ENCODE data around the gene AREL1.

AREL1 gene

DNA sequence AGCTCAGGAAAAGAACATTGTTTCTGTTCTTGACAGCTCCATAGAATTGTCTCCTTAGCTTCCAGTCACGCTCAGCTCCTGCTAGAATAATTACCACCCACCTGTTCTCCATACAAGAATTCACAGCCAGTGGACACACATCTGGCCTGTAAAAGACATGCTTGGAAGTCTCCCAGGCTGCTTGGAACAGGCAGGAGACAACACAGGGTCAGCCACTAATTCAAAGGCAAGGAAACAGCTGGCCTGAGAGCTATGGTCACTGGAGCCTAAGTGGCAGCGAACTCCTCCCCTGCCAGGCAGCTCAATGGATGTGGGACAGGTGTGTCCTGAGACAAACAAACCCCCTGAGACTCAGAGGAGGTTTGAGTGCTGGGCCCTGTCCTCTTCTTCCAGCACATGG, 77.9 kb downstream of the AREL1 start:
- no peak for DNase-seq

GRCh38 chr14:74634481-74634880, 78.4 kb downstream of the AREL1 start:
- no peak for DNase-seq

DNA sequence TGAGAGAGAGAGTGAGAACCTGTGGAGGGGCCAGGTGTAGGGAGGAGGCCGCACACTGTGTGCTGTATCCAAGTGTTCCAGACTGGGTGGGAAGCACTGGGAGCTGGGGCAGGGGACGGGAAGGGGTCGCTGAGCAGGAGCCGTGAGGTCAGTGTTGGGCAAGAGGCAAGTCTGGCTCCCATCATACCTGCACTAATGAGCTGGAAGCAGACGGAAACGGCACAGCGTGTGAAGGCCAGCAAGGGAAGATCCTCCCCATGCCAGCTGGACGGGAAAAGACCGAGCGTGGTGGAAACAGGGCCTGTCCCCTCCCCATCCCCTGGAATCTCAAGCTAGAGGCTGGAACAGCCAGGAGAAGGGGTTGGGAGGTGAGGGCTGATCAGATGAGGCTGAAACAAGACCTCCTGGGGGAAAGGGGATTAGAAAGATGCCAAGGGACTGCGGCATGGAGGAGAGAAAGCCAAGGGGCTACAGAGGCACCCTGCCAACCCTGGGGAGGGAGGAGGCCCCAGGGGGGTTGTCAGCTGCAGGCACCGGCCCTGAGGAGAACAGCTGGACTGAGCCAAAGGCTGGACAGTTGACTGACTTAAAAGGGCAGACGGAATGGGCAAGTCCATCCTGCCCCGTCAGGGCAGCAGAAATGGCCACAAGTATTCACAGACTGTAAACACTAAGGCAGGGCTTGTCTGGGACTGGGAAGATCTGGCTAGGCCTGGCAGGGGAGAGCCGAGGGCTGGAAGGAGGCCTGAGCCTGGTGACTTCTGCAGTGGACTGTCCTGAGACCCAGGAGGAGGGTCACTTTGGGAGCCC, 81.8 kb downstream of the AREL1 start:
- DNase-seq: no peak

DNA sequence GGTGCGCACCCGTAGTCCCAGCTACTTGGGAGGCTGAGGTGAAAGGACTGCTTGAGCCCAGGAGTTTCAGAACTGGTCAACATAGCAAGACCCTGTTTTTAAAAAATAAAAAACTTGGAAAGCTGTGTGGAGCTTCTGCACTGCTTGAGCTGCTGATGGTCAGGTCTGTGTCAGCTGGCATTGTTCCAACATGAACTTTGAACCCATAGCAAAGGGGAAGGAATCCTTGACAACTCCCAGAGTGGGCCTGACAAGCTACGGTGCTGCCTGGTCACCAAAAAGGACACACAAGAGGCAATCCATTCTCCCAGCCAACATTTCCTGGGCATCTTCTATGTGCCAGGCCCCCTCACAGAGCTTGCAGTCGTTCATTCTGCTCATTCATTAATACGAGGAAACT, 84.5 kb downstream of the AREL1 start:
- DNase-seq: no peak

GRCh38 chr14:74627076-74627475, 85.8 kb downstream of the AREL1 start:
- no peak for DNase-seq

DNA sequence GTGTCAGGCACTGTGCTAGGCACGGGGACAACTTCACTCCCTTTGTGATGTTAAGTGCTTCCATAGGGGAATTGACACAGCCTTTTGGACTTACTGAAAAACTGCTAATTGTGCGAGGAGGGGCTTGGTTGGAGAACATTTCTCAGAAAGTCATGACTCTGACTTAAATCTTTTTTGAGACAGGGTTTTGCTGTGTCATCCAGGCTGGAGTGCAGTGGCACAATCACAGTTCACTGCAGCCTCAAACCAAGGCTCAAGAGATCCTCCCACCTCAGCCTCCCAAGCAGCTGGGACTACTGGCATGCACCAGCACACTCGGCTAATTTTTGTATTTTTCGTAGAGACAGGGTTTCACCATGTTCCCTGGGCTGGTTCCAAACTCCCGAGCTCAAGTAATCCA, 90.6 kb downstream of the AREL1 start:
- no peak for DNase-seq

GRCh38 chr14:74621556-74621955, 91.3 kb downstream of the AREL1 start:
- no peak for DNase-seq

DNA sequence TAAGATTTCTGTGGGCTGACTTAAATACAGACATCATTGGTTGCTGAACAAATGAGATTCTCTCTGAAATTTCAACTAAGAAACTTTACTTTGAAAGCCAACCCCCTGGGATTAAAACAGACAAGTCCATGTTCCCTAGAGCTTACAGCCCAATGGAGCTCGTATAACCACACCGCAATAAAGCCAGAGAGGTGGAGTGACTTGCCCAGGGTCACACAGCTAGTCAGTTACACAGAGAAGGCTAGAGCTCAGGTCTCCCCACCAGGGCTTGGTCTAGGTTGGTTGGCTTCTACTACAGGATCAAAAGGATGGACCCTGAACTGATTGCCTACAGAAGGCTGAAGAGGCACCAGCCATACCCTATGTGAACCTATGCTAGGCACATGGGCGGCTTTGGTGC, 92.0 kb downstream of the AREL1 start:
- DNase-seq: no peak

DNA sequence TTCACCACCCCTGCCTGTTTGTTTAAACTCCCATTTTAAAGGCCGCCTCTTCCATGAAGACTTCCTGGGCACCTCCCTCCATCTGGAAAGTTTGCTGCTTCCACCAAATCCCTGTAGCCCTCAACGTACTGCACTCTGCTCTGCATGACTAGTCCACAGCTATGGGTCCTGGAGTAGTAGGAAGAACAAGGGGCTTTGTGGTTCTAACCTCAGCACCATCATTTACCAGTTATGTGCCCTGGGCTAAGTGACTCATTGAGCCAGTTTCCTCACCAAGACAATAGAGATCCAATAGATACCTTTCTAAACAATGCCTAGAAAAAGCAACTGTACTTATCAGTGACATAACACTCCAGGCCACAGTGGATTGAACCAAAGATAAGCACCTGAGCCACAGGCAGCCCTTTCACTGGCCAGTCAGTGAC, 92.4 kb downstream of the AREL1 start:
- DNase-seq: no peak

GRCh38 chr14:74619672-74620131, 93.2 kb downstream of the AREL1 start:
- no peak for DNase-seq

DNA sequence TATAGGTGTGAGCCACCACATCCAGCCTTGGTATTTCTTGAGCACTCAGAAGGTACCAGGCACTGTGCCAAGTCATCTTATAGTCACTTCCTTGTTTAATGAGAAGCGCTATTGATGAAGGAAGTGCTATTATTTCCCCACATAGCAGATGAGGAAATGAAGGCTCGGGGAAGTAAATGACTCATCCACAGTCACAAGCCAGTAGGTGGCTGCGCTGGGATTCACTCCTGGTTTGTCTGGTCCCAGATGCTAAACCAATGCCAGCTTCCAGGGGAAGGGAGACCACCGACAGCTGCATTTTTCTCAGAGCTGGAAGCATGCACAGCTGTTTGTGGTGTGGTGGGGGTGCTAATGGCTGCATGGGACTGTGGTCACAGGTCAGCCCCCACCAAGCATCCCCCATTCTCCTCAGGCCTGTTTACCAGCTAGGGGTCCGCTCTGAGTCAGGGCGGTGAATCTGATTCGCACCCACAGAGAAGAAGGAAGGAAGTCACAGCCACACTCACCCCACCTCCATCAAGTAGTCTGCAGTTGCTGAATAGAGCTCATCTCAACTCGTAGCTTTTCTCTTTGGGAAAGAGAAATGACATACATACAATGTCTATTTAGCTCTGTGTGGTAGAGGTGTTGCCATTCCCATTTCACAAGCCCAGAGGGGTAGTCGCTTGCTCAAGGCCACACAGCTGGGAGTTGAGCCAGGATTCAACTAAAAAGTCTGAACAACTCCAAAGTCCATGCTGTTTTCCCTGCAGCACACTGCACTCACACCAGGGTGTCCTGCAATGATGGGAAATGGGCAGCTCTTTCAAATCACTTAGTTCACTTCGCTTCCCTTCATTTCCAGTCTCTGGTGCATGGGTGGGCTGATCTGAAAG, 94.6 kb downstream of the AREL1 start:
- no peak for DNase-seq

DNA sequence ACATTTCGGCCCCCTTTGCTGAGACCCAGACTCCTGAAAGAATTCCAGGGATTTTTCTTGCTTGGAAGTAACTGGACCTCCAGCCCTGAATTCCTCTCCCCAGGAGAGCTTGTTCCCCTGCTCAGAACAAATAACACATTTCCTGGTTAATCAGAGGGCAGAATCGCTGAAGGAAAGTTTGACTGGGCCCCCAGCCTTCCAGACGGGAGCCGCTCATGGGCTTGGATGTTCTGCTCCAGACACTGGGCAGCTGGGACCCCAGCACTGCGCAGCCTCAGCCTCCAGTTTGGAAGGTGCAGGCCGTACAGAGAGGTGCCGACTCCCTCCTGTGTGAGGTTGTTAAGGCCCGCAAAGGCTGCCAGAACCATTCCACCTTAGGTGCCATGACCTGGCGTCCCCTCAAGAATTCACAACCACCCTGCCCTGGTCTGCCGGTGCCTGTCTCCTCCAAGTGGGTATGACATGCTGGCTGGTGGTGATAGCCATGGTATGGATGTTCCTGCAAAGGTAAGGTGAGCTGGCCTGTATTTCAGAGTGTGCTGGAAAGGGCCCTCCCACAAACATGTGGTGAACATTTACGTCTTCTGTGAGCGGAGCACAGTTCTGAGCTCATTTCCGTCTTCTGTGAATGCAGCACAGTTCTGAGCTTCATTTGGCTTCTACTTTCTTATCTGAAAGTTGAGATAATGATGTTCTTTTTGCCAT, 95.7 kb downstream of the AREL1 start:
- DNase-seq: no peak

- no peak for DNase-seq
Observed at GRCh38 chr14:74616507-74616906, 96.4 kb downstream of the AREL1 start.

DNA sequence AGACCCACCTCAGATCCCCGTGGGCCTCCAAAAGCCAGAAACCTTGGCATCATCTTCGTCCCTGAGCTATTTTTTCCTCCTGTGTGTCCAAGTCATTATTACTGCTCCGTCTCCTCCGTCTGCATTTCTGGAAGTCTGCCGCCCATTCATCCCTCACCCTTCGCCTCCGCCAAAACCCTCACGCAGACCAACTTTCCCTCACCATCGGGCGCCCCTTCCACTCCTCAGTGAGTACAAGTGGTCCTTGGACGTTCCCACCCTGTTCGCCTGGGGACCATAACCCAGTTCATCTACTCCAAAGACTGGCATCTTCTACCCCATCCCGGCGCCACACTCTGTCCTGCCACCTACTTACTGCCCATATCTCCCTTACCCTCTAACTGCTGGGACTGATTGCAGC, 97.1 kb downstream of the AREL1 start:
- DNase-seq: no peak

DNA sequence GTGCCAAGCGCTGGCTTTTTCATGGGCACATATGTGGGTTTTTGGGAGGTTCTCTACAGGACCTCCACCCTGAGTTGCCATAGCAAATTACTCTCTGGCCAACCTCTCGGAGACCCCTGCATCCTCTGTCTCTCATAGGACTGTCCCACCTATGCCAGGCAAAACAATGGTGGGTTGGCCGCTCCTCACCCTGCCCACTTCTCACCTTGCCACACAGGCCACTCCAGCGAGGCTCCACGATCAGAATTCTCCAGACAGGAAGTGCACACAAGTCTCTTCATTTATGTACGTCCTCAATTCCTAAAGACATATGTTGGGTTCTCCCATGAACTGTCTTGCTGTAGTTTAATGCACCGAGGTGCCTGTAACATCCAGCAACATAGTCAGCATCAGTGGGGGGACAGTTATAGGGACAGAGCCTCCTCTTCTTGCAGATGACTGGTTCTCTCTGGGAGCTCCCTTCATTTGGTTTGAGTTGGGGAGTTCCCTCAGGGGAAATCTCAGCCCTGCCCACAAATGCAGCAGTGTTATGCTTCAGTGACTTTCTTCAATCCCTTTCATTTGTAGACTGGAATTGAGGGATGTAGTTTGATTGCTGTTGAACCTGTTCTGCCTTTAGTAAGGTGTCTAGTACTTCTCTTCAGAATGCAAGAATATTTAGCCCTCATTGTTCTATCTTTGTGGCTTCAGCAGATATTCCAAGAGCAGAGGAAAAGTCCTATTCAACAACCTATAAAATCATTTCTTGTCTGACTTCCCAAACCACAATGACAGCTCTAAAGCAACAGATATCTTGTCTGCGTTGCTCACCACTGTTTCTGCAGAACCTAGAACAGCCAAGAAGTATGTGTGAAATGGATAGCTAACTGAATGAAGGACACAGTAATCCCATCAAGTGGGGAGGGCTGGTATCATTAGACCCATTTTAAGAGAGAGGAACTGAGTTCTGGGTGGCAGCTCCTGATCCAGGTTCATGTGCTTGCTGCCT, 98.1 kb downstream of the AREL1 start:
- DNase-seq: no peak

- no peak for DNase-seq
Observed at GRCh38 chr14:74613211-74613914, 99.5 kb downstream of the AREL1 start.

GRCh38 chr14:74612350-74613021, 100.4 kb downstream of the AREL1 start:
- DNase-seq: peak; percentile 86

DNA sequence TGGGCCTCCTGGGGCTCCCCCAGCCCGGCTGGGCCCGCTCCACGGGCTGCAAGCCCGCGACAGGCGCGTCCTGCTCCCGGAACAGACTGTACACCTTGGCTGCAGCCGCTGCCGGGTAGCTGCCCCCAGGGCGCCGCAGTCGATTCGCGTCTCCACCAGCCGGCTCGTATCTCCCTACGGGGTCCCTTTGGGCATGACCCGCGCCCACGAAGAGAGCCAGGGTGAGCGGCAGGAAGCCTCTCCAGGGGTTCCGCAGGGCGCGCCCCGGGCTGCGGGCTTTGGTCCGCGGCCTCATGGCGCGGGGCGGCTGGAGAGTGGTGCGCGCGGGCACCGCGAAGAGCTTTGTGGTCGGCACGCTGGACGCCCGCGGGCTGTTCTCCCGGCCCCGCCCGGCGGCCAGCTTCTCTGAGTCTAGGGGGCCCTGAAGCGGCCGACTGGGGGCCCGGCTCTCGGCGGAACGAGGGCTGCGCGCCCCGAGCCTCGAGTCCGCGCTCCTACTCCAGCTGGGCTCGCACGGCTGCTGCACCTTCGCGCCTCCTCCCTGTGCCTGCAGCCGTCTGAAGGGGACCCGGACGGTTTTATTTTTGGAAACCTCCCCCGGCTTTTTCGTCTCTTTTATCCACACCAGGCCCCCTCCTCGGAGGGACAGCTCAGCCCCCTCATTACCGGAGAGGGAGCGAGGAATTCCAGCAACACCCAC, 101.1 kb downstream of the AREL1 start, which contains the start of gene LTBP2:
Gene LTBP2 (minus strand): TSS at position 588 of the 700 bp plus-strand sequence. CDS start 293 bp downstream, at position 295.
- no peak for DNase-seq

All from right forelimb (tissue), 1 donor.